Measurements from ENCODE around the gene HSD11B1.

Gene HSD11B1

DNA sequence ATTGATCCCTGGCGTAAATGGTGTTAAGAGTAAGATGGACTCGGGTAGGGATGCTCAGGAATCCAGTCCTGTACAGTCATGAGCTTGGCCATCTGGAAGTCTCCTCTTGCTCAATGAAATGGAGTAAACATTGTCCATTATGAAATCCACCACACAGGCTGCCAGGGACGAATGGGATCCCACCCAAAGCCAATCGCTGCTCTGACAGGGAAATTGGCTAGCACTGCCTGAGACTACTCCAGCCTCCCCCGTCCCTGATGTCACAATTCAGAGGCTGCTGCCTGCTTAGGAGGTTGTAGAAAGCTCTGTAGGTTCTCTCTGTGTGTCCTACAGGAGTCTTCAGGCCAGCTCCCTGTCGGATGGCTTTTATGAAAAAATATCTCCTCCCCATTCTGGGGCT, at the start of gene HSD11B1:
TSS of gene HSD11B1 (plus strand) at position 263 of the 400 bp plus-strand sequence. CDS start at position 360, 97 bp downstream.
- DNase-seq, result no peak

DNA sequence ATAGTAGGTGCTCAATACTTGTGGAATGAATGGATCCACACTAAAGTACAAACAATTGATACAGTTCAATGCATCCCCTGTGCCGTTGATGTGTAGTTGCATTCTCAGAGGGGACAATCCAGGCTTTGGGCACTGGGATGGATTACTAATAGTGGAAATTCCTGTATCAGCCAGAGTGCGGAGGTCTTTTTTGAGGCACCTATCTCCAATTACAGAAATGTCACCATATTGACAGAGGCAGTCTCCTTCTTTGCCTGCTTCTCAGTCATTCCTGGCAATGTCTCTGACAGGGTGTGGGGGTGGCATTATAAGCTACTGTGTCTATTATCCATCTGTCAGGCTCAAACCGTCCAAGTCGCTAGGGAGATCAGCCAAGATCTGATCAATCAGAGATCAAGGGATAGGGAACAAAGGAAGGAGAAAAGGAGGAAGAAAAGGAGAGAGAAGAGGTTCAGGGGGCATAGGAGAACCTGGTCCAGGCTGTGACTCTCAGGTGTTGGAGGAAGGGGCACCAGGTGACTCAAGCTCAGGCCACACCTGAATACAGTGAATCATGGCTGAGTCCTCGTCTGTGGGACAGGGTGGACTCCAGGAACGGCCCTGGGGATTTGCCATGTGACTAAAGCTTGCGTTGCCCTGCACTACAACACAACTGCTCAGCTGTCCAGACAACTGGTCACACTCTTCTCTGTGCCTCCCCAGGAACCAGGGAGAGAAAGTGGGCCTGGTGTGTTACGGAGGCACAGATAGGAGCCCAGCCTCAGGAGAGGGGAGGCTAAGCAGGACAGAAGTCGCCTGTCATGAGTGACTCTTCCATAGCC, 49.0 kb upstream of the HSD11B1 start:
- DNase-seq, result no peak

DNA sequence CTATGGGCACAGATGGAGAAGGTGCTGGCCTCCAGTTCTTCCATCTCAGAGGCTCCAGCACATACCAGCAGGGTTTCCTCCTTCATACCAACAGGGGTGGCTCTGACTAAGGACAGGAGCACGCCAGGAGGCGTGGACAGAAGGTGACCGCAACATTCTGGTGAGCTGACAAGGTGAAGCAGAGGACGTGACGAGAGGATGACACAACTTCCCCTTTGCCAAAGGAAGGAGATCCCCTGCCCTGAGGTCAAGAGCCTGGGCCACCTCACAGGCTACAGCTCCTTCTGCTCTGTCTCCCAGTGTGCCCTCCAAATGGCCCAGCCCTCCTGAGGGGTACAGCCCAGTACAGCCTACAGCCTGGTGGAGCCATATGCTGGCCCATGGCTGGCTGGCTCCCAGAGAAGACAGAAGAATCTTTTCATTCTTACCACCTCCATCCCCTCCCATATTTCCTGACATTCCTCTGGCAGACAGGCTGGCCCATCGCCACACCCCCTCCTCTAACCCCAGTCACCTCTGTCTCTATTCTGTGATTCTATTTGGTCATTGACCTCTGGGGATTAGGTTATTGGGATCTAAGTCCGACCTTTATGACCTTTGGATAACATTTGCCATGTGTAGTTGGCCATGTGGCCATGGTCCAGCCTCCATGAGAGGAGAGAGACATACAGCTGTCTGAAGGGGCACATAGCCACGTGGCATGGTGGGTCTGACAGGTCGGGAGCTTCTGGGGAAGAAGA, 47.3 kb upstream of the HSD11B1 start:
- no peak for DNase-seq

- no peak for DNase-seq
These were observed 46.7 kb upstream of the HSD11B1 start for GRCh38 chr1:209657918-209658317.

DNA sequence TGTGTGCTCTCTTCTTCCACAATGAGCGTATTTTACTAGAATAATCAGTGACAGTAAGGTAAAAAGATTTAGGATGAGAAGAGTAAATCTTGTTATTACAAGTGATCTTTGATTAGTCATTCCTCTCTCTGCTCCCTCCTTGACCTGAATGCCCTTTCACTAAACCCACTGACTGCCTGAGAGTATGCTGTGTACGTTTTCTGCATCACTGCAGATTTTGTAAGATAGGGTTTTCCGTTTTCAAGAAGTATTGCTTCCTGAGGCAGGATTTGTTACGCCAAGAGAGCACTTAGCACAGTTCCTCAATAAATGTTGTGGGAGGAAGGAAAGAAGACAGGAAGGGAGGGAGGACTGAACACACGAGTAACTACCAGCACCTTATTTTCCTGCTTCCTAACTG, 44.7 kb upstream of the HSD11B1 start:
- DNase-seq, result no peak

- no peak for DNase-seq
These were observed 43.6 kb upstream of the HSD11B1 start for GRCh38 chr1:209661071-209661470.

DNA sequence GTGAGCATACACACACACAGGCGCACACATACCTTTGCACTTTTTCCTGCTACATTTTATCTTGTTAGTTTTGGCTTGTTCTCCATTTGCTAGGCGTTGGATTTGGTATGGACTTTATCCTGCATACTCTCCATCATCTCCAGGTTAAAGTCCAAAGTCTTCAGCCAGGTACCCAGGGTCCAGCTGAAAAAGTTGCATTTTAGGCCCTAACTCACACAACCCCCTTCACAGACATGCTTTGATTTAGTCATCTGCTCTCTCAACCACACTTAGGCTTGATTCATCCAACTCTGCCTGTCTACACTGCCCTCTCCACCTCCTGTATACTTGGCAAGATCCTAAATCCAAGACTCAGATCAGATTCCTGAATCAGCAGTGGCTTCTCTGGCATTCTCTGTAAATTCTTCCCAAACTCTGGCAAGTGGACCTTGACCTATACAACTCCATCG, 41.7 kb upstream of the HSD11B1 start:
- DNase-seq, result no peak

- DNase-seq, result no peak
These were observed 37.5 kb upstream of the HSD11B1 start for GRCh38 chr1:209667103-209667502.

DNA sequence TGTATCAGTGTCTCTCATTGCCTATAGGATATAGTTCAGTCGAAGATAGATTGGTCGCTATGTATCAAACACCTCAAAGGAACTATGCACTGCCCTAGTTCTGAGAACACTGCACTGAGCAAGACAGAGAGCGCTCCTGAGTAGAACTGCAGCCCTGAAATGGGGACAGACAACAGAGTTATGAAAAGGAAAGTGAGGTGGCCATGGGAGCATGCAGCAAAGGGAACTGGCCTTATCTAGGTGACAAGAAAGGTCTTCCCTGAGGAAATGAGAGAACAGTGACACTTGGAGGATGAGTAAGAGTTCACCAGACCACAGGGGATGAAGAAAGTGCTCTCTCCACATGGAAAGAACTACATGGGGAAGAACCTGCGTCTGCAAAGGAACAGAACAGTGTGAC, 36.9 kb upstream of the HSD11B1 start:
- DNase-seq, result no peak

- DNase-seq, result no peak
These were observed 34.1 kb upstream of the HSD11B1 start for GRCh38 chr1:209670441-209671082.

DNA sequence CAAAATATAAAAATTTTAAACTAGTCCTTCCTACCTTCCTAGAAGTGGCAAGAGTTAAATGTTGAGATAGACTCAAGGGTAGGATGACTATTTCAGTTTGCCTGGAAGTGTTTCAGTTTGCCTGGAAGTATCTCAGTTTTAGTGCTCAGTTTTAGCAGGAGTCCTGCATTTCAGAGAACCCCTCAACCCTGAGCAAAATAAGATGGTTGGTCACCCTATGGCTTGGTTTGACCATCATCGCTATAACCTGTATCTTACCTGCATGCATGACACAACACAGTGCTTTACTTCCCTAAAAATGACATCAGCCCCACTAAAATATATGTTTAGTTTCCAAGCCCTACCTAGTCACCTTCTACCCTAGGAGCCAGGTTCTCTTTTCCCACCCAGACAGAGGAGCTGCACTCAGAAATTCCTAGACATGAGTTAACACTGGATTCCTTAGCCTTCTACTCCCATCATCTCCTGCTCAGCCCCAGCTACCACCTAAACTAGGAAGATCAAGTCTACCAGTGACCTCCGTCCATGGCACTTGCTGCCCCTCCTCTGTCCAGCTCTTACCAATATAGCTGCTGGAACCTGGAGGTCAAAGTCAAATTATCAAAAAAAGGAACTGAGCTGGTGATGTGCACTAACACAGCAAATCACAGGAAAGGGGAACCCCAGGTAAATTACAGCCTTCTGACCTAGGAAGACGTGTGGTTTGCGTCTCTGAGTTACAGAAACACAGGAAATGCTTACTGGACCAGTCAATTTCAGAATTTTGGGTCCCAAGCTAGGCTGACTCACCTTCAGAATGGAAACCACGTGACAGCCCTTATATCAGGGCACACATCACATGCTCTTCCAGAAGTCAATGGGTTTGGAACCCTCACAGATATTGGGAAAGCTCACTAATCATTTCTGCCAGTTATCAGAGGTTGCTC, 31.7 kb upstream of the HSD11B1 start:
- peak; percentile 24 for DNase-seq

DNA sequence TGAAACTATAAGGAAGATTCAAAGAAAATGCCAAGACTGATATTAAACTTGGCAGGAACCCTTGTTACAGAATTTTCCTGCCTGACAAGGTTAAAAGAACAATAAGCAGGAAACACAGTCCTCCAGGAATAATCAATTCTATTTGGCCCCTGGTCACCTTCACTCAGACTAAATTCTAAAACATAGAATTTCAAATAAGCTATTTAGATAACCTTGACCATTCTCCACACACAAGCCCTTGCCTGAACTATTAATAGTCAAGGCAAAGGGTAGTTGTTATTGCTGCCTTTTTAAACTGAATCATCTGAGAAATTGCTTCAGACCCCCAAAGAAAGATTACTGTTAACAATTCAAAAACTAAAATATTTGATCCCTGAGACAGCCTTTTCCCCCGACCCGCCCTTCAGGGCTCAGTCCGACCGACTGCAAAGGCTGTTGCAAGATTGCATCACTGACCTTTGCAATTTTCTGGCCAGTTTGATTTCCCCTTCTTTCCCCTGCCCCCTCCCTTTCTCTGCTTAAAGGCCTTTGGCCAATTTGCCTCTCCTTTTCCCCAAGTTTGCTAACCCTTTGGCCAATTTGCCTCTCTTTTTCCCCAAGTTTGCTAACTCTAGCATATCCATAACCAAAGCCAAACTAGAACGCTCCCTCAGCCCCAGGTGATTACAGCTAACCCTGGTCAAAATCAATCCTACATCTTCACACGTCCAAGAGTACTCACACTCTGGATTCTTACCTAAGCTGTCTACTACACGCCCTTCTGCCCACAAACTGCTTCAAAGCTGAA, 30.8 kb upstream of the HSD11B1 start:
- no peak for DNase-seq

DNA sequence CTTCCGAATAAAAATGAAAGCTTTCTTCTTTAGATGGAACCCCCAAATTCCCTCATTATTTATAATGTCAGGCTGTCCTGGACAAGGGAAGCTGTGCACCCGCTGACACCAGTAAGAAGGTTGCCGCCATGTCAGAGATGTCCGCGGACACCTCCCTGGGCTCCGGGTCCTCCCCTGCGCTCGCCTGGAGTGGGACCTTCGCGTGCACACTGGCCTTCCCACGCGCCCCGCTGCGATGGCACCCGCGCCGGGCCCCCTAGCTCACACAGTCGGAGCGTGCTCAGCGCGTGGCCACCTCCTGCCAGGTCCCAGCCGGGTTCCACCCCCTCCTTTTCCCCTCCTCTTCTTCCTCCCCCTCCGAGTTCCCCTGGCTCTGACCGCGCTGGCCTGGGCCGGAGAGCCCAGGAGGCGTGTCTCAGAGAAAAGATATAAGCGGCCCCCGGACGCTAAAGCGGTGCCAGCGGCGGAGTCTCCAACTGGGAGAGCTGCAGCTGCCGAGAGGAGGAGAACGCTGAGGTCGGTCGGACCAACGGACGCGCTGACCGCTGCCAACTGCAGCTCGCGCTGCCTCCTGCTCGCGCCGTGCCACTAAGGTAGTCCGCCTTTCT, 29.6 kb upstream of the HSD11B1 start, which contains the start of gene G0S2:
TSS of gene G0S2 (plus strand) at position 456 of the 608 bp plus-strand sequence. CDS start 273 bp downstream, outside the sequence.
- DNase-seq, result peak; percentile 37

DNA sequence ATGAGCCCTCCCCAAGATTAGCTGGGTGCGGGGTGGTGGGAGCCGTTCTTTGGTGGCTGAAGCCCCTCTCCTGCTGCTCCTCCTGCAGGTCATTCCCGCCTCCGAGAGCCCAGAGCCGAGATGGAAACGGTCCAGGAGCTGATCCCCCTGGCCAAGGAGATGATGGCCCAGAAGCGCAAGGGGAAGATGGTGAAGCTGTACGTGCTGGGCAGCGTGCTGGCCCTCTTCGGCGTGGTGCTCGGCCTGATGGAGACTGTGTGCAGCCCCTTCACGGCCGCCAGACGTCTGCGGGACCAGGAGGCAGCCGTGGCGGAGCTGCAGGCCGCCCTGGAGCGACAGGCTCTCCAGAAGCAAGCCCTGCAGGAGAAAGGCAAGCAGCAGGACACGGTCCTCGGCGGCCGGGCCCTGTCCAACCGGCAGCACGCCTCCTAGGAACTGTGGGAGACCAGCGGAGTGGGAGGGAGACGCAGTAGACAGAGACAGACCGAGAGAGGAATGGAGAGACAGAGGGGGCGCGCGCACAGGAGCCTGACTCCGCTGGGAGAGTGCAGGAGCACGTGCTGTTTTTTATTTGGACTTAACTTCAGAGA, 29.0 kb upstream of the HSD11B1 start:
- peak; percentile 10 for DNase-seq

GRCh38 chr1:209678981-209679539, 25.6 kb upstream of the HSD11B1 start:
- no peak for DNase-seq

GRCh38 chr1:209685821-209686220, 18.8 kb upstream of the HSD11B1 start:
- DNase-seq, result peak; percentile 38

DNA sequence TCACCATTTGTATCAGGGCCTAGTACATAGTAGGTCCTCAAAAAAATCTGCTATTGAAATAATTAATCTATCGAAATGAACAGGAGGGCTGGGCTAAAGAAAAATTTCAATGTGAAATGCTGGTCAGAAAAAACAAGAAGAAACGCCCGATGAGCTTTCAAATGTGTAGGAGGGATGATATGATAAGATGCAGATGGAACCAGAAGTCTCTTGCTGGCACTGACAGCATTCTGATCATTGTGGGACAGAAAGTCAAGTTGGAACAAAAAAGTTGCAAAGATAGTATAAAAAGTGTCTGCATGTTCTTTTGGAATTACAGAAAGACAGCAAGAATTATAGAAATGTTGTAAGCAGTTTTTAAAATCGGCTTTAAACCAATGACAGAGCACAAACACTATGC, 18.3 kb upstream of the HSD11B1 start:
- DNase-seq, result no peak

DNA sequence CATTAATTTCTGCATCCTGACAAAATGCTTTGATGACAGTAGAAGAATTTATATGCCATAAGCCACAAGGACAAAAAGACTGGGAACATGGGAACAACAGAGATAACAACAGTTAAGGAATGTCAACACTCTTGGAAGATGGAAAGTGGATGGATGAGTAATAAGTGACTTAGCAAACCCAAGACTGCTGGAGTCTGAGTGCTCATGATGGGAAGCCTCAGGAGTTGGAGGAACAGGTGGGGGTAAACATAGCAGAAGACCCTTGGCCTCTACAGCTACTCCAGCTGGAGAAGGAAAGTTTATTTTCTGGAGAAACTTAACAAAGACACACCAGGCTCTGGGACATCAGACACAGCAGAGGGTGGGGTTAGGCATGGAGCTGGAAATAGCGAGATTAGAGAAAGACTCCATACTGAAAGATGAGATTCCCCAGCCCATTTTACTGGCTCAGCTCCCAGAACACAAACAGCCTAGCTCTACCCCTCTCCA, 15.9 kb upstream of the HSD11B1 start:
- no peak for DNase-seq

DNA sequence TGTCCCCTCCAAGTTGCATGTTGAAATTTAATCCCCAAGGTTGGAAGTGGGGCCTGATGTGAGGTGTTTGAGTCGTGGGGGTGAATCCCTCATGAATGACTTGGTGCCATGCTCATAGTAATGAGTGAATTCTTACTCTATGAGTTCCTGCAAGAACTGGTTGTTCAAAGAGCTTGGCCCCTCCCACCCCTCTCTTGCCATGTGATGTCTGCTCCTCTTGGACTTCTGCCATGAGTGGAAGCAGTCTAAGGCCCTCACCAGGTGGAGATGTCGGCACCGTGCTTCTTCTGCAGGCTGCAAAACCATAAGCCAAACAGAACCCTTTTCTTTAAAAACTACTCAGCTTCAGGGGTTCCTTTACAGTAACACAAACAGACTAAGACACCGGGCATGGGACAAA, 15.2 kb upstream of the HSD11B1 start:
- DNase-seq, result no peak

DNA sequence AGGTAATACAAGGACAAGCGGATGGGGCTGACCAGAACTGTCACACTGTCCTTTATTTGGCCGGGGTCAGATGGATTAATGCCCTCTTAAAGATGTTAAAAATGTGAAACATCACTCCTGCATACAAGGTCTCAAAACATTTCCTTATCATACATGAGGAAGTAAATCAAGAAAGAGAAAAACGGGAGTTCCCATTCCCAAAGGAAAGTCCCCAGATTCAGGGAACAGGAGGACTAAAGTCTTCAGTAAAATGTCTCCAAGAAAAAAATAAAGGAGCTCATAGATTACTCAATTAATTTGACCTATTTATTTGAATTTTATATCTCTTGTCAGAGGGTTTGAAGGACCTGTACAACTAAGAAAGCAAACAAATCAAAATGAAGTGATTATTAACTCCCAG, 13.4 kb upstream of the HSD11B1 start:
- no peak for DNase-seq

All from CD4-positive, alpha-beta T cell treated with Interleukin-17A for 4 hours (primary cell).